HG03135 (cell line): ENCODE measurements around the gene NPLOC4.
A peak's percentile ranks its signal among the peaks of the same experiment; 100 is the strongest.

Experiments
- ATAC-seq: cut with Tn5 transposase; IDR thresholded peaks from one replicate; pipeline ENCODE4 v1.9.1; 2021; ENCODE audit warnings: mild to moderate bottlenecking, moderate library complexity; ENCODE audit not compliant: unreplicated experiment

NPLOC4 gene

DNA sequence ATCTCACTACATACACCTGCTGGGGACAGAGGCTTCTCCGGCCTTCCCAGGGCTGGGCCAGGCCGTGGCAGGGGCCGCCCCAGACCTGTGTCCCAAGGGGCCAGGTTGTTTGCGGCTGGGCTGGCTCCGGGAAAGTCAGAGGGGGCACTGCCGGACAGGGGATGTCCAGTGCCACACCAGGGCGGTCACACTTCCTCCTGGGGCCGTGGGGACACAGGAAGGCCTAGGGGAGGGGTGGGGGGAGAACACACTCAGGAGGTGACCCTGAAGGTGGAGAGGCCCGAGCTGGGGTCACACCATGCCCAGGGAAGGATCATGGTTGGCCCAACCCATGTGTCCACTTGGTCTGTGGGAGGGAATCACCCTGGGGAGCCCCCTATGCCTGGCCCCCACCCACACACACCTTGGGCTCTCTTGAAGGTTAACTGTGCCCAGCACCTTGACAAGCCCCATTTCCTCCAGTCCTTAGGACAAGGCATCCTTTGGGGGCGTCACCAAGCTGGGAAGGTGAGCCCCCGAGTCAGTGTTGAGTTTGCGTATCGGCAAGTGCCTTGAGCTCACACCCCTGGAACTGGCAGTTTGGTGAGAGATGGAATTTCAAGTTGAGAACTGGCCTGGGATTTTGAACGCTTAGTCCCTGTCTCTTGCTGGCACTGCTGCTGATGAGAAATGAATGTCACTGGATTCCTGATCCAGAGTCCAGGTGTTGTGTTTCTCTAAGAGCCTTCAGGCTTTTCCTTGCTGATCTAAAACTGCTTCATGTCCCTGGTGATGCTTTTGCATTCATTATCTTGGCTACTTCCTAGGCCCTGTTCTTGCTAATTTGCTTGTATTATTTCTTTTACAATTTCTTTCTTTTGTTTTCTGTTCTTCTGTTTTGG is 116.7 kb downstream of the NPLOC4 start:
- no peak for ATAC-seq

GRCh38 chr17:81519284-81520020 is 117.5 kb downstream of the NPLOC4 start:
- no peak for ATAC-seq

DNA sequence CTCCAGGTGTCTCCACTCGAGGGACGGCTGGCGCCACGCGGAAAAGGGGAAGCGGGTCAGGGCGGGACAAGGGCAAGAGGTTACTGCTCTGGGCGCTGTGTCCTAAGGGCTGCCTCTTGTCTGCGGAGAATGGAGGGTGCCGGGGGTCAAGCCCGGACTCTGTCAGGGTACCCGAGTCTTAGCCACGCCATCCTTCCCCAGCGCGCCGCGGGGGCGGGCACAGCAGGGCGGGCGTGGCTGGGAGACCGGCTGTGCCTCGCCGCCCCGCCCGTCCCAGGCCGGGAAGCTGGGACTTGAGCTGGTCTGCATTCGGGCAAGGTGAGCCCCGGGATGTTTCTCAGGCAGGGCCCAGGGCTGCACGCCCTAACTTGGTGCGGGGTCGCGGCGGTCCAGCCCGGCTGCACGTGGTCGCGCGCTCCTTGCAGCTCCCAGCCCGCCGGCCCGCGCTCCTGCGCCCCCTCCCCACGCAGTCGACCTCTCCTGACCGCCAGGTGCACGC is 118.1 kb downstream of the NPLOC4 start:
- ATAC-seq, result no peak

- no peak for ATAC-seq
Measured at GRCh38 chr17:81518113-81518784, 118.7 kb downstream of the NPLOC4 start.

DNA sequence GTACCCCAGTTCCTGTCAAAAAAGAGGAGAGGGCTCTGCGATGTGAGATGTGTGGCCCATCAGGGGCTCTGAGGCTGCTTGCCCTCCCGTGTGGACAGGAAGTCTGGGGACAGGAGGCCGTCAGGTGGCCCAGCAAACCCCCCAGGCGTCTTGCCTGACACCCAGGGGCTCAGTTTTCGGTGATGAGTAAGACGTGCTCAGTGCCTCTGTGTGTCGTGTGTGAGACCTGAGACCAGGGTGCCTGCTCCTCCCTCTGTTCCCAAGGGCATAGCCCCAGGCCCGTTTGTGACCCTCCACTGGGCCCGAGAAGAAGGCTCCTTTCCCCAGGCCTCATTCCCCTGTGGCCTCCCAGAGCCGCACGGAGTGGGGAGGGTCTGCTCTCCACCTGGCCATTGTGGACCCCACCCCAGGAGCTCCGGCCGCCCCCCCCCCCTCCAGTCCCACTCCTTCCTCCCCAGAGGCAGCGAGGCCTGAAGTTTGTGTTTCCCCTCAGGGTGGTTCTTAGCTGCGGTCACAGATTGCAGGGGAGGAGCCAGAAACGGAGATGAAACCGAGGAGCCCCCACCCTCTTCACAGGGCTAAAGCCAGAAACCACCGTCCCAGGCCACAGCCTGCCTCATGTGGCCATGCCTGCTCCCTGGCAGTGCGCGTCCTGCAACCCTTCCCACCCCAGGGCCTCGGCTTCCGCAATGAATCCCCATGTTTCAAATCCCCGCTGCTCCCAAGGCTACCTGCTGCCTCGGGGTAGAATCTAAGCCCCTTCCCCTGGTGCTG is 119.4 kb downstream of the NPLOC4 start:
- ATAC-seq, result peak; percentile 27

DNA sequence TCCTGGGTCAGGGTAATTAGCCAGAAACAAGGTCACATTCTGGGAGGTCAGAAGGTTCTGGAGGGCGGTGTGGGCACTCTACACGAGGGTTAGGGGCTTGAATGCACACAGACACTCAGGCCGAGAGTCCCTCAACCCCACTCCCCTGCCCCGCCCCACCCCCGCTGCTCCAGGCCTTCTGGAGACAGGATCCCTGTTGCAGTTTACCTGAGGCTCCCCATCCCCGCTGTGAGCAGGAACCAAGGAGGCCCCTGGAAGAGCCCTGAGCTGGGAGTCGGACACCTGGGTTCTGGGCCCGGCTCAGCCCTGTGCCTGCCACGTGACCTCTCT is 119.9 kb downstream of the NPLOC4 start:
- ATAC-seq, result no peak

GRCh38 chr17:81516439-81516838 is 120.5 kb downstream of the NPLOC4 start:
- no peak for ATAC-seq

GRCh38 chr17:81515530-81516041 is 121.3 kb downstream of the NPLOC4 start:
- ATAC-seq, result no peak

DNA sequence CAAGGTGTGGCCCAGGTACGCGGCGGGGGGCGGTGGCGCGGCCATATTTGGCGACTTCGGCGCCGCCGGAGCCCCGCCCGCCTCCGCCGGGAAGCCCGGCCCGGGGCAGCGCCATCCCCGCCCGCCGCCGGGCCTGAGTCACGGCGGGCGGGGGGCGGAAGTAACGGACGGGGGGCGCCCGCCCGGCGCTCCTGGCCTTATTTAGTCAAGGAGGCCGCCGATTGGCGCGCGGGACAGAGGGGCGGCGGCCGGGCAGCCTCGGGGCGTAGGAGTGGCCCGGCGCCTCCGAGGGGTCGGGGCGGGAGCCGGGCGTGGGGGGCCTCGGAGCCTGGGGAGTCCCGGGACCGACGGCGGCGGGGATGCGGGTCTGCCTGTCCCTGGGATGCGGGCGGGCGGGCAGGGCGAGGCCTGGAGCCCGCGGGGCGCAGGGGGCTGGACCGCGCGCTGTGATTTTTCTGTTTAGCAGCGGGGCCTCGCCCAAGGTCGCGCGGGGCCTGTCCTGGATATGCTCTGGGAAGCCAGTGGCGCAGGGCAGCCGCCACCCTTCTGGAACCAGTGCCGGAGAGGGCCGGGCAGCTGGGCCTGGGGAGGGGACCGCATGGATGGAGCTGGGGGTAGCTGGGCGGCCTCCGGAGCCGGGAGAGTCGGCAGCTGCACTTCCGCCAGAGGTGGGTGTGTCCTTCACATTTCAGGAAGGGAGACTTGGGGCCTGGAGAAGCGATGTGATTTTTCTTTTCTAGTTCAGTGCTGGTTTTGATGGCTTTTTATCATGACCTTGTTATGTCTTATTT is 122.0 kb downstream of the NPLOC4 start:
- peak; percentile 23 for ATAC-seq

- ATAC-seq, result no peak
Measured at GRCh38 chr17:81514489-81514738, 122.5 kb downstream of the NPLOC4 start.

DNA sequence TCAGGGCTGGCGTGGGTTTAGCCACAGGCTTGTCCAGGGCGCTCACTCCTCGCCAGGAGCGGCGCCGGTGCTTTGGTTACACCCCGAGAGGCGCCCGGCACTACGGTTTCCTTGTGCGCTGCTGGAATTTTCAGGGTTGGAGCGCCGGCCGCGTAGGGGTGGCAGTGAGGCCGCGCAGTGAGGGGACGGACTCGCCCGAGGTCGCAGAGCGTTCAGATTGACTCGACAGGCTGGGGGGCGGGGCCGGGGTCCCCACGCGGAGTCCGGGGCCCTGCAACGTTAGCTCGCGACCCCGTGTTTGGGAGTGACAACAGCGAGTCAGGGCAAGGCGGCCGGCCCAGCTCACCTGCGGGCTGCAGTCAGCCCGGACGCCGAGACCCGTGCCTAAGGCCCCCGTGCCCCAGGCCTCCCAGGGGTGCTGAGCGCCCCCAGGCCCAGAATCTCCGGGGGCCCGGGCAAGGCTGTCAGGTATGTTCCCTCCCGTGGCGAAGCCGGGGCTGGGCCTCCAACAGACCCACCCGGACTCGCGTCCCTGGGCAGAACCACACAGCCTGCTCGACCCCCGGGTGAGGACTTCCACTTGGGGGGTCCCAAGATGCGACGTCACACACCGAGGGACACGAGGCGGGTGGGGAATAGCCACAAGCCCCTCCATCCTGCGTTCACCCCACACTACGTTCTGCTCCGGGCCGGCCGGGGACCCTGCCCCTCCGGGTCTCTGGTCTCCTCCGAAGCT is 123.0 kb downstream of the NPLOC4 start:
- ATAC-seq, result no peak

DNA sequence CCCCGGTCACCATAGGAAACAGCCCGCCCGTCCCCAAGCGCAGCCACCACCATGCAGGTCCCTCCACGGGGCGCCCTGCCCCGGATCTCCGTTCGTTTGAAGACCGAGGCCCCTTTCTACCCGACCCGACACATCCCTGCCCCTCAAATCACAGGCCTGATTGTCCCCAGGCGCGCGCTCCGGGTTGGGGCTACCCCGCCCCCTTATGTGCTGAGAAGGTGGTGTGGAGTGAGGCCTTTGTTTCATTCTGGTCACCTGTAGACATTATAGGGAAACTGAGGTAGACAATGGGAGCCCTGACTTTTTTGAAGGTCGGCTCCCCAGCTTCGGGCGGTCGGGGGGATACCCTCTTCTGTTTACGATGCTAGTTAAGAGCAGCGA is 123.5 kb downstream of the NPLOC4 start:
- no peak for ATAC-seq

DNA sequence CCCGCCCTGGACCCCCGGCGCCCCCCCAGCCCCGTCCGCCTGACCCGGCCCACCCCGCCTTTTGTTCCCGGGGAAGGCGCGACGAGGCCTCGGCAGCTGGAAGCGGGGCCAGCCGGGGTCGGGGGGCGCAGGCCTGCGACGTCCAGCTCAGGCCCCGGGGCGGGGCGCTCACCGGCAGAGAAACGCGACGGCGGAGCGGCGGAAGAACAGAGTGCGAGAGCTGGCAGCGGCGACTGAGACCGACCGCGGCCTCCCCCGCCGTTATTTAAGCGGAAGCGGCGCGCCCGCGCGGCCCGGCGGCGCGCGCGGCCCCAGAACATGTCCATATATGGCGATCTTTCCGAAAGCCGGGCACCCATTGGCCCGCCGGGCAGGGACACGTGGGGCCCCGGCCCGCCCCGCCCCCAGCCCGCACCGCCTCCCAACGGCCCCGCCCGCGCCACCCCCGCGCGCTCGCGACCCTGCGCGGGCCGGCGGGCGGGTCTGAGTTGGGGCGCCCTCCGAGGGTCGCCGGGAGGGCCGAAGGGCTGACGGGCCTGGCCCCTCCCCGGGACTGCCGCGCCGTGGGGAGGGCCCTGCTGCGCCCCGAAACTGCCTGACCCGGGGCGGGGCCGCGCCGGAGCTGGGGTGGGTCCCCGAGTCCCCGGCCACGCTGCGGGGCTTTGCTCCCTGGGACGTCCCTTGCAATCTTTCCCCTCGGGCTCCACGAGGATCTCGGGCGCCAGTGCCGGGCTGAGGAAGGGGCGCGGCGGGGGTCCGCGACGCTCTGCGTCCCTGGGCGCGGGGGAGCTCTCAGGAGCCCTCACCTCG is 124.1 kb downstream of the NPLOC4 start, which contains the start of gene ACTG1:
Gene ACTG1 (minus strand): TSS at position 238 of the 810 bp plus-strand sequence. CDS start 445 bp downstream, outside the sequence.
- ATAC-seq, result peak; percentile 44

DNA sequence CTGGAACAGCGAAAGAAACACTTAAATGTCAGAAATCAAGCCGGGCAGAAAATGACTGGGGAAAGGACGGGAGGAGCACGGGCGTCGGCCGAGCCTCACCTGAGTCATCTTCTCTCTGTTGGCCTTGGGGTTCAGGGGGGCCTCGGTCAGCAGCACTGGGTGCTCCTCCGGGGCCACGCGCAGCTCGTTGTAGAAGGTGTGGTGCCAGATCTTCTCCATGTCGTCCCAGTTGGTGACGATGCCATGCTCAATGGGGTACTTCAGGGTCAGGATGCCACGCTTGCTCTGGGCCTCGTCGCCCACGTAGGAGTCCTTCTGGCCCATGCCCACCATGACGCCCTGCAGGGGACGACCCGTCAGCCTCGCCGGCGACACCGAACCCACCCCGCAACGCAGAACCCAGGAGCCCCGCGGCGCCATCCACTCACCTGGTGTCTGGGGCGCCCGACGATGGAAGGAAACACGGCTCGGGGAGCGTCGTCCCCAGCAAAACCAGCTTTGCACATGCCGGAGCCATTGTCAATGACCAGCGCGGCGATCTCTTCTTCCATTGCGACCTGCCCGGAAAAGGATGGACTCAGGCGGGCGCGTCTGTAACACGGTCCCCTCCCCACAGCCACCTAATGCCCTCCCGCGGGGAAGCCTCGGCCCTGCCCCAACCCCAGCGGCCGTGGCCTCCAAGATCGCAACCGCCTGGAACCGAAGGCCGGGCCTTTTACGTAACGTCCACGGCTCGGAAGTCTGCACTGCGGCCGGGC is 124.9 kb downstream of the NPLOC4 start:
- ATAC-seq, result peak; percentile 0

DNA sequence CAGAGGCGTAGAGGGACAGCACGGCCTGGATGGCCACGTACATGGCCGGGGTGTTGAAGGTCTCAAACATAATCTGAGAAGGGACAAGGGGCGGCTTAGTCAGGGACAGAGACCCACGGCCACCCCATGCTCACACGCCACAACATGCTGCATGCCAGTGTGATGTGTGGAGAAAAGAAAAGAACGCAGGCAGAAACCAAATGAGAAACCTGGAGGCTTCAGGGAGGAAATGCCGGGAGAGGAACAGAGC is 125.4 kb downstream of the NPLOC4 start:
- ATAC-seq, result no peak

- ATAC-seq, result no peak
Measured at GRCh38 chr17:81510785-81511553, 125.9 kb downstream of the NPLOC4 start.
